Activated CD4-positive, alpha-beta T cell treated with anti-CD3 and anti-CD28 coated beads, Interleukin-2, amount 10 ng/mL, durations not matched to agents 7 days and 5 days (primary cell): ENCODE measurements around the gene TAF11. TPM values are rescaled to one million over a fixed set of nuclear protein-coding genes. Genes with fewer than 3 reads are reported as not detected.

ENCODE experiments used
- CTCF ChIA-PET: fragments of 350-600 bp; sonication (Branson Sonifier 250); formaldehyde crosslinking; loops from one replicate; lab custom pipeline; 2021; ENCODE audit warnings: antibody characterized with exemption; lab: Charles Lee
- POLR2A ChIA-PET: fragments of 350-600 bp; sonication (Branson Sonifier 250); formaldehyde crosslinking; loops from one replicate; lab custom pipeline; 2021; ENCODE audit warnings: antibody characterized with exemption; lab: Charles Lee
- DNase-seq: peaks from one replicate; pipeline ENCODE4 v3.0.0-alpha.2; 2020
- H3K27ac Mint-ChIP-seq: one replicate; pipeline ENCODE4 v1.8.0; 2021; ENCODE audit warnings: mild to moderate bottlenecking, moderate library complexity, mixed read lengths
- H3K27me3 Mint-ChIP-seq: one replicate; pipeline ENCODE4 v1.8.0; 2021; ENCODE audit warnings: mixed read lengths
- H3K36me3 Mint-ChIP-seq: one replicate; pipeline ENCODE4 v1.8.0; 2021; ENCODE audit warnings: low read depth, mixed read lengths
- H3K4me1 Mint-ChIP-seq: one replicate; pipeline ENCODE4 v1.8.0; 2021; ENCODE audit warnings: mixed read lengths
- H3K4me3 Mint-ChIP-seq: one replicate; pipeline ENCODE4 v1.8.0; 2021; ENCODE audit warnings: mild to moderate bottlenecking, moderate library complexity, mixed read lengths
- H3K9me3 Mint-ChIP-seq: one replicate; pipeline ENCODE4 v1.8.0; 2021; ENCODE audit warnings: mixed read lengths
- total RNA-seq, 2 experiments: library from RNA; stranded (reverse); gene quantifications; one replicate each; pipeline ENCODE4 v1.2.3, GENCODE V29; 2021

TAF11 gene
- total RNA-seq, 2 experiments from 2014 or later: 29.8 to 30.2 TPM

- ChIA-PET POLR2A (interaction anchor here (0.6 kb wide), 1 partner anchor 10 kb away, joined by 3 read pairs; no protein-coding TSS in a partner anchor), CTCF (interaction anchor here (0.6 kb wide), 1 partner anchor 58 kb away, joined by 3 read pairs; no protein-coding TSS in a partner anchor)
- H3K36me3 Mint-ChIP-seq: peaks cover 3% of the 10 kb centered on the region
- H3K9me3 Mint-ChIP-seq: no peaks in the 10 kb centered on the region
- no peak overlapping the region for H3K4me3 Mint-ChIP-seq
- H3K4me1 Mint-ChIP-seq: peaks cover 9% of the 10 kb centered on the region
- H3K27me3 Mint-ChIP-seq: peaks cover 17% of the 10 kb centered on the region
- no peak for DNase-seq
- no peak overlapping the region for H3K27ac Mint-ChIP-seq
These were observed 29.9 kb upstream of the TAF11 start for GRCh38 chr6:34917626-34918285.

DNA sequence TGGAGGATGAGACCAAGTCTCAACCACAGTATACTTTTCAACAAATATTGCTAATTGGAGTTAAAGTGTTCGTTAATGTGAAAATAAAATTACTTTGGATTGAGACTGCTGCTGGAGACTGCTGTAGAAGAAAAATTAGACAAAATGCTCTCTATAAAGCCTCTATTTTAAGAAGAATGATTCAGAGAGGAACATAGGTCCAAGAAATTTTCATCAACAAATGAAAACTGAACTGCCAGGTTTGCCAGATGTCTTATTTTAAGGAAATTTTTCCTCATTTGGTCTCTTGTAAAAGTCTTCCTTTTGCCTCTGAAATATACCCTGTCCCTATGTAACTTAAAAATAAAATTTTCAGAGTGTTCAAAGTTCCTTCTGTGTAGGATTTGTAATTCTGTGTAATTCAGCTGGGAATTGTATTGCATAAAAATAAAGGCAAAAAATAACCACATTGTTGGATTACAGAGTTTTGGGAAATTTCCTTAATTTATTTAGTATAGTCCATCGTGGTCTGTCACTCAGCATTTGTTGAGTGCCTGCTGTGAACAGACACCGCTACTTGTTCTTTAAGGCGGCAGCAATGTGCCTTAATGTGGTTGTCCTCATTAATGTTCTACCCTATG is 28.6 kb upstream of the TAF11 start:
- H3K27me3 Mint-ChIP-seq: peaks cover 22% of the 10 kb centered on the region
- DNase-seq: no peak
- CTCF ChIA-PET: no interaction called here
- H3K9me3 Mint-ChIP-seq: no peaks in the 10 kb centered on the region
- peaks cover 20% of the 10 kb centered on the region for H3K4me1 Mint-ChIP-seq
- no peak overlapping the region for H3K27ac Mint-ChIP-seq
- peaks cover 3% of the 10 kb centered on the region for H3K36me3 Mint-ChIP-seq
- H3K4me3 Mint-ChIP-seq: no peak overlapping the region
- POLR2A ChIA-PET: no interaction called here

GRCh38 chr6:34914358-34914757 is 26.5 kb upstream of the TAF11 start:
- DNase-seq: no peak
- CTCF ChIA-PET: interaction anchor here (0.6 to 1.7 kb wide), 3 partner anchors 16 to 1051 kb away, joined by 3 to 5 read pairs (median 3); partner anchors contain the start of genes ANKS1A and TAF11
- no peak overlapping the region for H3K4me3 Mint-ChIP-seq
- peaks cover 23% of the 10 kb centered on the region for H3K4me1 Mint-ChIP-seq
- POLR2A ChIA-PET: no interaction called here
- no peaks in the 10 kb centered on the region for H3K9me3 Mint-ChIP-seq
- peaks cover 35% of the 10 kb centered on the region for H3K27me3 Mint-ChIP-seq
- no peak overlapping the region for H3K27ac Mint-ChIP-seq
- H3K36me3 Mint-ChIP-seq: peaks cover 3% of the 10 kb centered on the region

DNA sequence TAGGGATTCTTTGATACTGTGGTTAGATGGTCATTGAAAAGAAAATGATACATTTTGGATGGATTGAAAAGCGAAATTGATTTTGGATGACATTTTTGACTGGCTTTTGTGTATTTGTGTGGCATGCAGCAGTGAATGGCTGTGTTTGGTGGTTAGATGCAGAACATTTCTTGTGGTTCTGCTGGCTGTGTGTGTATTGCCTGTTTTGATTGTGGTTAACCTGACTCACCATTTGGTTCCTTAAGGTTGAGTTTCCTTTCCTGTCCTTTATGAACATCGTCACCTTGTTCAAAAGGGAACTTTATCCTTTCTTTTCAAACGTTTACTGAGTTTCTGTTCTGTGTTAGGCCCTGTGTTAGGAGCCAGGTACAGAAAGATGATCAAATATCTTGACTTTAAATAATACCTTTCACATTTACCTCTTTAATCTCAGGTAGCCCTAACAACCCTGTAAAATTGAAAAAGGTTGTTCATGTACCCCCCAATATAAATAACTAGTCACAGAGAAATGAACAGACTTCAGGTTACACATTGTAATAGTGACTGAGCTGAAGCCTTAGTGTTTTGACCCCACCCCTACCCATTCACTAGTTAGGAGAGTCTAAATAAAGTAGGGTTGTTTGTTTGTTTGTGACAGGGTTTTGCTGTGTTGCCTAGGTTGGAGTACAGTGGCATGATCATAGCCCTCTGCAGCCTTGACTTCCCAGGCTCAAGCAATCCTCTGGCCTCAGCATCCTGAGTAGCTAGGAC is 25.0 kb upstream of the TAF11 start:
- Mint-ChIP-seq H3K27me3 (peaks cover 48% of the 10 kb centered on the region), H3K9me3 (no peaks in the 10 kb centered on the region), H3K4me1 (peaks cover 28% of the 10 kb centered on the region), H3K27ac (peak overlapping the region; percentile 20), H3K4me3 (peak overlapping the region; percentile 37), H3K36me3 (peaks cover 1% of the 10 kb centered on the region)
- CTCF ChIA-PET: interaction anchor here (1.0 to 1.7 kb wide), 3 partner anchors 14 to 148 kb away, joined by 3 to 5 read pairs (median 3); partner anchors contain the start of genes ANKS1A and TAF11
- peak; percentile 66 for DNase-seq
- POLR2A ChIA-PET: no interaction called here

GRCh38 chr6:34911822-34912221 is 24.0 kb upstream of the TAF11 start:
- H3K27ac Mint-ChIP-seq: no peak overlapping the region
- ChIA-PET POLR2A (no interaction called here), CTCF (interaction anchor here (1.7 kb wide), 1 partner anchor 8 kb away, joined by 3 read pairs; no protein-coding TSS in a partner anchor)
- H3K36me3 Mint-ChIP-seq: no peaks in the 10 kb centered on the region
- H3K4me3 Mint-ChIP-seq: no peak overlapping the region
- peaks cover 52% of the 10 kb centered on the region for H3K27me3 Mint-ChIP-seq
- H3K9me3 Mint-ChIP-seq: no peaks in the 10 kb centered on the region
- peaks cover 30% of the 10 kb centered on the region for H3K4me1 Mint-ChIP-seq
- no peak for DNase-seq

DNA sequence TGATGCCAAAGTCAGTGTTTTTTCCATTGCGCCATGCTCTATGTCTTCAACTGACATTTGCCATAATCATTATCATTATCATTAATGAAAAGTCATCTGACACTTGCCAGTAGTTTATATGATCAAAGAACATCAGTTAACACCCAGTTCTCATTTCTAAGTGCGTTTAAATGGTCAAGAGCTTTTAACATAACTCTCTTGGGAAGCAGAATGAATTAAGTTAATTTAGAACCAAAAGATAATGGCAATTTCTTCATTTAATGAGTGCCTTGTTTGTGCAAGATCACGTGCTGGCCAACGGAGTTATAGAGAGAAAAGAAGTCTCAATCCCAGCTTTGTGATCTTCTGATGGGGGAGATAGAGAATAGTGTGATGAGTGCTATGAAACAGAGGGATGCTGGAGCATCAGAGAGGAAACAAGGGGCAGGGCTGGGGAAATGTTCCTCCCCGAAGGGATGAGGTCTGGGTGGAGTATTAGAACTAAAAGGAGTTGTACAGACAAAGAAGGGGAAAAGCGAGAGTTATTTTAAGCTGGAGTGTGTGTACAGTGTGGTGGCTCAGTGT is 21.6 kb upstream of the TAF11 start:
- no peak for DNase-seq
- peaks cover 51% of the 10 kb centered on the region for H3K27me3 Mint-ChIP-seq
- ChIA-PET POLR2A (no interaction called here), CTCF (interaction anchor here (0.7 kb wide), 1 partner anchor 153 kb away, joined by 5 read pairs; no protein-coding TSS in a partner anchor)
- H3K4me3 Mint-ChIP-seq: no peak overlapping the region
- H3K4me1 Mint-ChIP-seq: peaks cover 45% of the 10 kb centered on the region
- no peak overlapping the region for H3K27ac Mint-ChIP-seq
- H3K9me3 Mint-ChIP-seq: no peaks in the 10 kb centered on the region
- H3K36me3 Mint-ChIP-seq: peaks cover 6% of the 10 kb centered on the region

- Mint-ChIP-seq H3K4me3 (no peak overlapping the region), H3K9me3 (no peaks in the 10 kb centered on the region), H3K27me3 (peaks cover 49% of the 10 kb centered on the region), H3K36me3 (peaks cover 6% of the 10 kb centered on the region), H3K27ac (no peak overlapping the region), H3K4me1 (peaks cover 41% of the 10 kb centered on the region)
- CTCF ChIA-PET: interaction anchor here (1.5 kb wide), 1 partner anchor 18 kb away, joined by 3 read pairs; no protein-coding TSS in a partner anchor
- POLR2A ChIA-PET: interaction anchor here (0.7 kb wide), 1 partner anchor 10 kb away, joined by 3 read pairs; no protein-coding TSS in a partner anchor
- DNase-seq: no peak
These were observed 20.4 kb upstream of the TAF11 start for GRCh38 chr6:34908194-34908593.

DNA sequence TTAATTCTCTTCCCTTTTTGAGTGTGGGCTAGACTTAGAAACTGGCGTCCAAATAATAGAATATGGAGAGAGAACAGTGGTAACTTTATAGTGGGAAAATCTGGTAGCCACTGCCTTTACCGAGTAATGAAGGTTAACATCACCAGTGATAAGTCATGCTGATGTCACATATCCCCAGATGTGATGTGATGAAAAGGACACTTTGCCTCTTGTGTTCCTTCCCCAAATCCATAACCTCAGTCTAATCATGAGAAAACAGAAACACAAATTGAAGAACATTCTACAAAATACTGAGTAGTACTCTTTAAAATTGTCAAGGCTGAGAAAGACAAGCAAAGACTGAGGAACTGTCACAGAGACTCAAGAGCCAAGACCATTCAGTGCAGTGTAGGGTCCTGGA is 19.0 kb upstream of the TAF11 start:
- POLR2A ChIA-PET: no interaction called here
- peaks cover 48% of the 10 kb centered on the region for H3K27me3 Mint-ChIP-seq
- H3K27ac Mint-ChIP-seq: no peak overlapping the region
- no peak for DNase-seq
- no peak overlapping the region for H3K4me3 Mint-ChIP-seq
- H3K4me1 Mint-ChIP-seq: peaks cover 29% of the 10 kb centered on the region
- H3K9me3 Mint-ChIP-seq: no peaks in the 10 kb centered on the region
- peaks cover 6% of the 10 kb centered on the region for H3K36me3 Mint-ChIP-seq
- CTCF ChIA-PET: no interaction called here

DNA sequence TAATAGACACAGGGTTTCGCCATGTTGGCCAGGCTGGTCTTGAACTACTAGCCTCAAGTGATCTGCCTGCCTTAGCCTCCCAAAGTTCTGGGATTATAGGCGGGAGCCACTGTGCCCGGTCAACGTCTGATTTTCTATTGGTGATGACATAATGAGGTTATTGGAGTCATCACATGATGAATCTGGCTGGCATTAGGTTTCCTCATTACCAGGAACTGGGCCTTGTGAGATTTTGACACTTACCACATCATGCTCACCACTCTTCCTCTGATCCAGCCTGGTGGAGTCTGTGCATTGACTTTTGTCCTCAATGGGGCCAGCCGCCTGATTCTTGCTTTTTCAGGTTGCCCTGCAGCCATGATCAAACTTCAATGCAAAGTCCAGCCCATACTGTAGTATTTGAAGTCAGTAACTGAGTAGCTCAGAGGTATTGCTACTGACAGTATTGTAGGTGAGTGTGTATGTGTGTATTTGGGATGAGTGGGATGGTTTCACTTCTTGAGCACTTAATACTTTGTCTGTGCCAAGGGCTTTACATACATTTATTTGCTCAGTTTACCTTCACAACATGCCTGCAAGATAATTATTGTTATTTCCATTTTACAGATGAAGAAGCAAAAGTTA is 17.3 kb upstream of the TAF11 start:
- peaks cover 23% of the 10 kb centered on the region for H3K4me1 Mint-ChIP-seq
- CTCF ChIA-PET: no interaction called here
- peaks cover 6% of the 10 kb centered on the region for H3K36me3 Mint-ChIP-seq
- no peak for DNase-seq
- H3K27ac Mint-ChIP-seq: no peak overlapping the region
- H3K4me3 Mint-ChIP-seq: no peak overlapping the region
- H3K9me3 Mint-ChIP-seq: no peaks in the 10 kb centered on the region
- POLR2A ChIA-PET: no interaction called here
- peaks cover 35% of the 10 kb centered on the region for H3K27me3 Mint-ChIP-seq

GRCh38 chr6:34901930-34902329 is 14.1 kb upstream of the TAF11 start:
- Mint-ChIP-seq H3K36me3 (peaks cover 6% of the 10 kb centered on the region), H3K4me1 (peaks cover 16% of the 10 kb centered on the region), H3K27me3 (peaks cover 12% of the 10 kb centered on the region), H3K27ac (no peak overlapping the region), H3K9me3 (no peaks in the 10 kb centered on the region), H3K4me3 (no peak overlapping the region)
- ChIA-PET CTCF (interaction anchor here (1.4 kb wide), 1 partner anchor 29 kb away, joined by 3 read pairs; no protein-coding TSS in a partner anchor), POLR2A (no interaction called here)
- no peak for DNase-seq

DNA sequence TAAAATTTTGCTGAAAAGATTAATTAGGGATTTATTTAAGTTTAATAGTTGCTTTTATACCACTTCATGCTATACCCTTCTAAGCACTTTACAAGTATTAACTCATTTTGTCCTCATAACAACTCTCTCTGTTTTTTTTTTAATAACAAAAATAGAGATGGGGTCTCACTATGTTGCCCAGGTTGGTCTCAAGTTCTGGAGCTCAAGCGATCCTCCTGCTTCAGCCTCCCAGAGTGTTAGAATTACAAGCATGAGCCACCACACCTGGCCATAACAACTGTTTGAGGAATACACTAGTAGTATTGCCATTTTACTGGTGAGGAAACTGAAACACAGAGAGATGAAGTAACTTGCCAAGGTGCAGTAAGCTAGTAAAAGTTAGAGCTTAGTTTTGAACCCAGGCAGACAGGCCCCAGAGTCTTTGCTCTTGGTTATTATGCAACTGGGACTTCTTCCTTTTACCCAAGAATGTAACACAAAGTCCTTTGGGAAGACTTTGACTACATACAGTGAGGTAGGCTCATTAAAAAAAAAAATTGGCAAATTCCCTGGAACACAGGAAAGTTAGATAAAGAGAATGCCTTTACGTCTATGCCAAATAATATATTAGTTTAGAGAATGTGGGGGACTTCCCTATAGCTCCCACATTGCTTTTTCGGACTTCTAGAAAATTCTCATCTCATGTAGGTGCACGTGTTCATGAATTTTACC is 12.6 kb upstream of the TAF11 start:
- no peak for DNase-seq
- peaks cover 3% of the 10 kb centered on the region for H3K36me3 Mint-ChIP-seq
- H3K4me1 Mint-ChIP-seq: peaks cover 11% of the 10 kb centered on the region
- H3K27me3 Mint-ChIP-seq: no peaks in the 10 kb centered on the region
- CTCF ChIA-PET: interaction anchor here (0.7 kb wide), 1 partner anchor 1002 kb away, joined by 3 read pairs; no protein-coding TSS in a partner anchor
- no peak overlapping the region for H3K27ac Mint-ChIP-seq
- no peak overlapping the region for H3K4me3 Mint-ChIP-seq
- POLR2A ChIA-PET: no interaction called here
- no peaks in the 10 kb centered on the region for H3K9me3 Mint-ChIP-seq
